ENCODE data around the gene UPF2.

- TF ChIP-seq POLR2A (IDR thresholded peaks at IDR 0.05) (no peak), CTCF (IDR thresholded peaks at IDR 0.05) (no peak)
Observed at GRCh38 chr10:11962176-11962575, 80.4 kb downstream of the UPF2 start.
